Measurements from ENCODE around the gene OR51E2.
"Not testable (repeated sequence)": the region's sequence is repeated elsewhere in the genome, so short reads cannot be mapped to it uniquely, and the experiment has no call there.

The OR51E2 gene, protein sequence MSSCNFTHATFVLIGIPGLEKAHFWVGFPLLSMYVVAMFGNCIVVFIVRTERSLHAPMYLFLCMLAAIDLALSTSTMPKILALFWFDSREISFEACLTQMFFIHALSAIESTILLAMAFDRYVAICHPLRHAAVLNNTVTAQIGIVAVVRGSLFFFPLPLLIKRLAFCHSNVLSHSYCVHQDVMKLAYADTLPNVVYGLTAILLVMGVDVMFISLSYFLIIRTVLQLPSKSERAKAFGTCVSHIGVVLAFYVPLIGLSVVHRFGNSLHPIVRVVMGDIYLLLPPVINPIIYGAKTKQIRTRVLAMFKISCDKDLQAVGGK

GRCh38 chr11:4697585-4697984 is at the start of gene OR51E2:
OR51E2 (minus strand) TSS chr11:4697853; CDS start chr11:4682711, 15,142 bp downstream.
- DNase-seq = no peak

DNA sequence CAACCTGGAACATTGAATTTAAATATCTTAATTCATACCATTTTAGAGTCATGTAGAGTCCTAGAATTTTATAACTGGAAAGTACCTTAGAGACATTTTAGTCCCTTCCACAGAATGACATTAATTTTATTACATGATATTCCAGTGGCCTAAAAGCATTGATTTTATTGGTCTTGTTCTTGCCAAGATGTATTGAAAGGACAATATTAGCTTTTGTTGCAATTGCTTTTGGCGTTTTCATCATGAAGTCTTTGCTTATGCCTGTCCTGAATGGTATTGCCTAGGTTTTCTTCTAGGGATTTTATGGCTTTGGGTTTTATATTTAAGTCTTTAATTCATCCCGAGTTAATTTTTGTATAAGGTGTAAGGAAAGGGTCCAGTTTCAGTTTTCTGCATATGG is 43.1 kb upstream of the OR51E2 start:
- DNase-seq = no peak

DNA sequence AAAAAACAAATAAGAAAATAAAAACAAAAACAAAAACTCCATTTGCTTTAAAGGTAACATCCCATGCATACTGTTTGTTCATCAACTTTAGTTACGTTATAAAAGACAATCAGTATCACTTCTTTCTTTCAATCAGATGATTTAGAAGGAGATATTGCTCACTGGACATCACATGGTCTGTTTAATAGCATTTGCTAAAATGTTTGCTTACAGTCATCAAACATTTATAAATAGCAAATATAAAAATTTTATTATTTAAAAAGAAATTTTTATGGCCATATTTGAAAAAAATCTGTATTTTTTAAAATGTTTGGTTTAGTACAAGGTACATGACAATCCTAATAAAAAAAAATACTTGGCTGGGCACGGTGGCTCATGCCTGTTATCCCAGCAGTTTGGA is 29.5 kb upstream of the OR51E2 start:
- DNase-seq = no peak

DNA sequence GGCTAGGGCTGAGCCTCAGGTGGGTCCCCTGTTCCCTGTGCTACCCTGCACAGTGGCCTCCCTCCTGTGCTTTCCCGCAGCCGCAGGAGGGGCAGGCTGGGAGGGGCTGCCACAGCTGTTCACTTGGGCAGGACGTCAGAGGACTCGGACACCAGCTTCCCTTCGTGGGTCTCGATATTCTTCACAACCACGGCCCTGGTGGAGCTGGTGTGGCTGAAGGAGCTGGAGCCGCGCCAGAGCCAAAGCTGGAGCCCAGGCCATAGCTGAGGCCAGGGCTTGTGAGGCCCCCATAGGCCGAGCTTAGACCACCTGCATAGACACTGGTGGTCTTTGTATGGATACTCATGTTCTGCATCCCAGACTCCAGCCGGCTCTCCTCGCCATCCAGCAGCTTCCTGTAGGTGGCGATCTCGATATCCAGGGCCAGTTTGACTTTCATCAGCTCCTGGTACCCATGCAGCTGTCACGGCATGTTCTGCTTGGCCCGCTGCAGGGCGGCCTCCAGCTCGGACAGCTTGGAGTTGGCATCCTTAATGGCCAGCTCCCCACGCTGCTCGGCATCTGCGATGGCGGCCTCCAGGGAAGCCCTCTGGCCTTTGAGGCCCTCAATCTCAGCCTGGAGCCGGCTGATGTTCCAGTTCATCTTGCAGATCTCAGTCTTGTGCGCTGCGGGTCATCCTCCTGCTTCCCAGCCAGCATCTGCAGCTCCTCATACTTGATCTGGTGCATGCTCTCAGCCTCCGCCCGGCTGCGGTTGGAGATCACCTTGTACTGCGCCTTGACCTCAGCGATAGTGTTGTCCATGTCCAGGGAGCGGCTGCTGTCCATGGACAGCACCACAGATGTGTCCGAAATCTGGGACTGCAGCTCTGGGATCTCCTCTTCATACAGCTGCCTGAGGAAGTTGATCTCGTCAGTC is 25.2 kb upstream of the OR51E2 start:
- DNase-seq = not testable (repeated sequence)

DNA sequence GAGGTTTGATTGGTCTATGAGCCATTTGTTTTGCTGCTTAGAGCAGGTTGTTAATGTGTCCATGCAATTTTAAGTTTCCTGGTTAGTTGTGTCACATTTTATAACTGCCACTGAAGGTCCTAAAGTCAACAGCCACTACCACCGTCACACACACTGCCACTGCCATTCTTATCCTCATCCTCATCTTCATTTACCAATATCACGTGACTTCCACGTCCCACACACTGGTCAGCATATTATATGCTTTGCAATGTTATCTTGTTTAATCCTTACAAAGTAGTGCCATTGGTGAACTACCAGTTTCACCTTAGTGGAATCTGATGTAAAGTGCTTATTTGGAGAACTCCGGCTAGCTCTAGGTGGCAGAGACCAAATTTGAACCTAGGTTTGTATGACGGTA is 16.6 kb upstream of the OR51E2 start:
- DNase-seq = no peak

DNA sequence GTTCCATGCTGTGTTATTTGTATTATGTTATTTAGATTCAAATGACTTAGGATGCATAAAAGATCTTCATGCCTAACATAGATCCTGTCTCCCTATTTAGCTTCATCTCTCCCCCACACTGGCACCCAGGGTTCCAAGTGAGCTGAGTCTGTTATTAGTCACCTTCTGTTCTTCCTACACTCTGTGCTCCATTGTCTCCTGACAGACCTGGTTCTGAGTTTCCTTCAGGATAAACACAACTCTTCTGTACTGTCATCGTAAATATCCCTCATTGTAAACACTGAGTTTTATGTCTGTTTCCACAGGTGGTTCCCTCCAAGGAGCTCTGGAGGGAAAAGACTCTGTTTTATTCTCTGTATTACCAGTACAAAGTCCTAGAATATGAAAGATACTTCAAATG is 15.6 kb upstream of the OR51E2 start:
- no peak for DNase-seq

DNA sequence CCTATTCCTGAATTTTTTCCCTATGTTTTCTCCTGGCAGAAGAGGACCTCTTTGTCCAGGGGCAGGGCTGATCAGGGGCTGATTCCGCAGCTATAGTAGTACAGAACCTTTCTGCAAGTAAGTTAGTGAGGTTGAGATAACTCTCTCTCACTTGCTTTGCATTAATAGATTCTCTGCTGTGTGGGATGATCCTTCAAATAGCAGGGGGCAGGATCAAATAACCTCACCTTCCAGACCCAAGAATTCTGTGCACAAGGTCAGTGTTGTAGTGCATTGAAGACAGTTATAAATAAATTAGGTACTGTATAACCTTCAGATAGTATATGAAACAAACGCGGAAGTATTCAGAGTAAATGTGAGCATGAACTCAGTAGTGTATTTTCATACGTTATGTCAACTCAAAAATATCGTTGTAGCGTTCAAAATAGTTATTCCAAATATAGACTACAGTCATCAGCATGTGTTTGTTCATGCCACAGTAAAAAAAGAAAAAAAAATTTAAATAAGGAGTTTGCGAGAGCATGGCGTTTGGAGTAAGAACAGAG is 7.2 kb upstream of the OR51E2 start:
- DNase-seq = no peak

- no peak for DNase-seq
These were observed 6.6 kb upstream of the OR51E2 start, which contains the start of gene MMP26 for GRCh38 chr11:4704054-4704789. MMP26 (plus strand) TSS chr11:4704784.

GRCh38 chr11:4700436-4700820 is 2.8 kb upstream of the OR51E2 start:
- no peak for DNase-seq

GRCh38 chr11:4699697-4700435 is 2.2 kb upstream of the OR51E2 start:
- DNase-seq = no peak

- no peak for DNase-seq
These were observed 2.2 kb downstream of the OR51E2 start for GRCh38 chr11:4695442-4695841.

DNA sequence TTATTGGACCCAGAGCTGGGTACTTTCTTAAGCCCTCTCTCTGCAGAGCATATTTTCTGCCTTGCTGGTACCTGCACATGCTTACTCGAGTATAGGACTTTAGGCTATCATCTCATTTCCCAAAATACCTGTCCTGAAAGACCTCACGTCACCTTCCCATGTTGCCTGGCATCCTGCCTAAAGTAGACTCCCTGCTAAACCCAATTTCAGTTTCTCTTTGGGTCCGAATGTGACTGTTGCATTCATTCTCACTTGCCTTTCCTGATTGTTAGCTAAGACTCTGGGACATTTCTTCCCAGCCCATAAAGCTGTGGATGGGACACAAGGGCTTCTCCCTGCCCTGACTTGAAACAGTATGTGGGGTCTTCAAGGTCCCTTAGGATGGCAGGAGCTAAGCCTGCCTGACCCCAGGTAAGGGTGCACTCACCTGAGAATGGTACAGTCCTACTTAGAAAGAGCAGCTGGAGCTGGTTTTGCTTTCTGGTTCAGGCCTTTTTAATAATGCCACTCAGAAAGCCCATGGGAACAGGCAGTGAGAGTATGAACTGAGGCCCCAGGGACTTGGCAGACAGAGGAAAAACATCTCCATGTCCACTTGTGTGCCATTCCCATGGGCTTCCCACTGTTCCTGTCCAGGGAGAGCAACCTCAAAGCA is 12.9 kb downstream of the OR51E2 start:
- no peak for DNase-seq

DNA sequence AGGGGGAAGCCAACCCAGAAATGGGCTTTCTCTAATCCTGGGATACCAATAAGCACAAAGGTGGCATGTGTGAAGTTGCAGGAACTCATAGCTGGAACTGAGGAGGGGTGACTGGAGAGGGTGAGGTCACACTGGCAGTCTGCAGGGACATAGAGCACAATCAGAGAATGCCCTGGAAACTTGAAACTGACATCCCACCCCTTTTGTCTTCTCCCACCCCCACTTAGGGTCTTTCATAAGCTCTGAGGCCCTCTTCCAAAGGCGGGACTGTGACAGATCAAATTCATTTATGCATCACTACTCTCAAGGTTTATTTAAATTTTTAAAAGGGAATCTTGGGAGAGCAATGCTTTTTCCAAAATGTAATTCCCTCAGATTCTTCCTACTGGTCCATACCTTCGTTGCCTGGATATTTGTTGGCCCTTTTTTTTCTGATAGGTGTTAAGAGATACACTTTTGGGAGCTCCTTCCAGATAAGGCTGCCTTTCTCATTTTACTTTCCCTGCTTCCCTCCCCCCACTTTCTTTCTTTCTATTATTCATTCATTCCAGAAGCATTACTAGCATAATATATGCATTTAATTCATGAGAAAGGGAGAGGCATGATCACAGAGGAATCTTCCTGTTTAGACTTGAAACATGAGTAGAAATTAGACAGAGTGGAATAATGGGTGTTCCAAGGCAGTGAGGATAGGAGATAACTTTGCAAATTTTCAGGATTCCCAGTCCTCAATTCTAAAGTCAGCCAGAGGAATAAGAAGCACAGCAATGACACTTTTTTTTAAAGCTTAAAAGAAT is 14.8 kb downstream of the OR51E2 start:
- DNase-seq = no peak

DNA sequence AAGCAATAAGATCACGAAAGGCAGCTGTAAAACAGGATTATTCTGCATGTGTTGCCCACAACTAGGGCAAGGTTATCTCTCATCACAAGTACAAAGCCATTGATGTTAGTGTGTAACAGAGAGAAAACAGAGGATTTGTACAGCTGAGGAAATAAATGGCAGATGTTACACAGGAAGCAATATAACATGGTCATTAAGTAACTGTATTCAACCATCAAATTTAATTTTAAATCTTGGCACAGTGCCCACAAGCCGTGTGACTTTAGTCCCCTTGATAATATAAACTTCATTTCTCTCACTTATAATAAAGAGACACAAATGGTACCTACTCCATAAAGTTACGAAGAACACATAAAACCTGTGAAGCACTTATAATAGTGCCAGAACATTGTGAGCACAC is 17.3 kb downstream of the OR51E2 start:
- no peak for DNase-seq

DNA sequence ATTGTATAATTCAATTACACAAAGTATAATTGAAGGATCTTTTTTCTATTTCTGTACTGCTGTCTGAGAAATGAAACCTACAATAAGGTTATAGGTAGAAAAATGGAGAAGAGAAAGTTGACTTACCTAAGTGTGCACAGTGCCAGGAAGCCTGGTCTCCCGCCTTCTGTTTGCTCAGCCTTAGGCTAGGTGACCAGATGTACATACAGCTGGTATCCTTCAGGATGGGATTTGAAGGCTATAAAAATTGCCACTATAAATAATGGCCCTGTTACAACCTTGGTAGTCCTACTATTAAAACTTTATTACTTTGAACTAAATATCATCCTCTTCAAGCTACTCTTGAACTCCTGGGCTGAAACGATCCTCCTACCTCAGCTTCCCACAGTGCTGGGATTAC is 19.7 kb downstream of the OR51E2 start:
- no peak for DNase-seq

DNA sequence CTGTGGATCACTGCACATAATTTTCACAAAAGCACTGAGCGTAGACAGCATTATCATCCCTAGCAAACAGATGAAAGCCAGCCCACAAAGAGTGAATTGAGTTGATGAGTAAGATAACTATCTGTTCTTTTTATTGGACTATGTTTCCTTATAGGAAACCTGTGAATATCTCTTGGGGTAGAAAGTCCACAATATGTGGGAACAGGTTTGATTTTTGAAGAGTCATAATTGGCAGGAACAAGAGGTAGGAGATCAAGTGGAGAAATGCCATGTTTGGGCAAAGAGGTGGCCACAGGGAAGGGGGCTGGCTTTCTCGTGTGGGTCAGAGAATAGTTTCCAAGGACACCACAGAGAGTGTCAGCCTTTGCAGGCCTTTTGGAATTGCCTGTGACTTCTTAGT is 23.9 kb downstream of the OR51E2 start:
- DNase-seq = no peak

- no peak for DNase-seq
These were observed 25.2 kb downstream of the OR51E2 start for GRCh38 chr11:4672470-4672869.

GRCh38 chr11:4671741-4672140 is 25.9 kb downstream of the OR51E2 start:
- DNase-seq = no peak

DNA sequence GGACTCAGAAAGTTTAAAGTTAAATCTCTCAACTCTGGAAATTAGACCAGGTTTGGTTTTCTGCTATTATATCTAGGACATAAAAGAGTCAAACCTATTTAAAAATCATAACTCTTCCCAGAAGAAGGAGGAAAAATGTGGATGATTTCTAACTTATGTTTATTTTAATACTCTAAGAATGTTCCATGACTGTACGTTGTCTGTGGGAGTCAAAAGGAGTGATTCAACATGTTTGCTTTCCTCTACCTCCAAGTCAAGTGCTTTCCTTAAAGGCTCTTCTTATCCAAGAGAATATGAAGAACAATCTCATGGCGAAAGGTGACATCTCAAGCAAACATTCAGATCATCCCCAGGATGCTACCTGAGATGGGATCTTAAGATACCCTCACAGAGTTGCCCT is 32.2 kb downstream of the OR51E2 start:
- DNase-seq = no peak

GRCh38 chr11:4664786-4665185 is 32.9 kb downstream of the OR51E2 start:
- DNase-seq = no peak

- no peak for DNase-seq
These were observed 33.5 kb downstream of the OR51E2 start for GRCh38 chr11:4664183-4664582.
